ENCODE results near the gene ATAD3A. TPM values are rescaled to one million over a fixed set of nuclear protein-coding genes. Genes with fewer than 3 reads are reported as not detected.

ATAD3A gene
- total RNA-seq, 1 experiment from 2014 or later, result 71.2 TPM

DNA sequence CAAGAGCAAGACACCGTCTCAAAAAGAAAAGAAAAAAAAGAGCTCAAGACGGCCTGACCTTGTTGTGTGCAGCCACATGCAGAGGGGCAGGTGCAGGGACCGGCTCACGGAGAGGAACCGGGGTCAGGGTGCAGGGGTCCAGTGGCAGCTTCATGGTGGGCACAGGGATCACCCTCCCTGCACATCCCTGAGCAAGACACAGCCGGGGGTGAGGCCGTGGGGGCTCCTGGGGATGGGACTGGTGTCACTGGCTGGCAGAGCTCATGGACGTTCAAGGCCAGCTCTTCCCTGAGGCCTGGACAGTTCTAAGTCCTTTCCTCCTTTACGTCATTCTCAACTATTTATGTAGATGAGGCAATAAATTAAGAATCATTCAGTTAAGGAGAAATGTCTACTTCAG lies 35.0 kb downstream of the ATAD3A start:
- Mint-ChIP-seq H3K4me3 (no peak overlapping the region), H3K4me1 (no peaks in the 10 kb centered on the region), H3K27me3 (ENCODE audit: low read depth) (no peaks in the 10 kb centered on the region), H3K36me3 (peaks cover 3% of the 10 kb centered on the region), H3K9me3 (no peaks in the 10 kb centered on the region), H3K27ac (no peak overlapping the region)
- TF ChIP-seq SMAD4 (CRISPR knock-in tag; IDR thresholded peaks at IDR 0.05) (no peak), ZNF219 (CRISPR knock-in tag; IDR thresholded peaks at IDR 0.05; ENCODE audit: borderline replicate concordance) (no peak), CREM (CRISPR knock-in tag; IDR thresholded peaks at IDR 0.05) (no peak), SOX15 (CRISPR knock-in tag; IDR thresholded peaks at IDR 0.05) (no peak), TEAD1 (CRISPR knock-in tag; IDR thresholded peaks at IDR 0.05) (no peak)
- TF ChIP-seq, protein P1, sequence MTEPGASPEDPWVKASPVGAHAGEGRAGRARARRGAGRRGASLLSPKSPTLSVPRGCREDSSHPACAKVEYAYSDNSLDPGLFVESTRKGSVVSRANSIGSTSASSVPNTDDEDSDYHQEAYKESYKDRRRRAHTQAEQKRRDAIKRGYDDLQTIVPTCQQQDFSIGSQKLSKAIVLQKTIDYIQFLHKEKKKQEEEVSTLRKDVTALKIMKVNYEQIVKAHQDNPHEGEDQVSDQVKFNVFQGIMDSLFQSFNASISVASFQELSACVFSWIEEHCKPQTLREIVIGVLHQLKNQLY (CRISPR knock-in tag; IDR thresholded peaks at IDR 0.05), result no peak
- TF ChIP-seq, protein P2, sequence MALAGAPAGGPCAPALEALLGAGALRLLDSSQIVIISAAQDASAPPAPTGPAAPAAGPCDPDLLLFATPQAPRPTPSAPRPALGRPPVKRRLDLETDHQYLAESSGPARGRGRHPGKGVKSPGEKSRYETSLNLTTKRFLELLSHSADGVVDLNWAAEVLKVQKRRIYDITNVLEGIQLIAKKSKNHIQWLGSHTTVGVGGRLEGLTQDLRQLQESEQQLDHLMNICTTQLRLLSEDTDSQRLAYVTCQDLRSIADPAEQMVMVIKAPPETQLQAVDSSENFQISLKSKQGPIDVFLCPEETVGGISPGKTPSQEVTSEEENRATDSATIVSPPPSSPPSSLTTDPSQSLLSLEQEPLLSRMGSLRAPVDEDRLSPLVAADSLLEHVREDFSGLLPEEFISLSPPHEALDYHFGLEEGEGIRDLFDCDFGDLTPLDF (CRISPR knock-in tag; IDR thresholded peaks at IDR 0.05), result no peak
- TF ChIP-seq, protein P3, sequence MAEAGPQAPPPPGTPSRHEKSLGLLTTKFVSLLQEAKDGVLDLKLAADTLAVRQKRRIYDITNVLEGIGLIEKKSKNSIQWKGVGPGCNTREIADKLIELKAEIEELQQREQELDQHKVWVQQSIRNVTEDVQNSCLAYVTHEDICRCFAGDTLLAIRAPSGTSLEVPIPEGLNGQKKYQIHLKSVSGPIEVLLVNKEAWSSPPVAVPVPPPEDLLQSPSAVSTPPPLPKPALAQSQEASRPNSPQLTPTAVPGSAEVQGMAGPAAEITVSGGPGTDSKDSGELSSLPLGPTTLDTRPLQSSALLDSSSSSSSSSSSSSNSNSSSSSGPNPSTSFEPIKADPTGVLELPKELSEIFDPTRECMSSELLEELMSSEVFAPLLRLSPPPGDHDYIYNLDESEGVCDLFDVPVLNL (CRISPR knock-in tag; IDR thresholded peaks at IDR 0.05; ENCODE audit: borderline replicate concordance, low read depth), result no peak
- TF ChIP-seq, protein P4, sequence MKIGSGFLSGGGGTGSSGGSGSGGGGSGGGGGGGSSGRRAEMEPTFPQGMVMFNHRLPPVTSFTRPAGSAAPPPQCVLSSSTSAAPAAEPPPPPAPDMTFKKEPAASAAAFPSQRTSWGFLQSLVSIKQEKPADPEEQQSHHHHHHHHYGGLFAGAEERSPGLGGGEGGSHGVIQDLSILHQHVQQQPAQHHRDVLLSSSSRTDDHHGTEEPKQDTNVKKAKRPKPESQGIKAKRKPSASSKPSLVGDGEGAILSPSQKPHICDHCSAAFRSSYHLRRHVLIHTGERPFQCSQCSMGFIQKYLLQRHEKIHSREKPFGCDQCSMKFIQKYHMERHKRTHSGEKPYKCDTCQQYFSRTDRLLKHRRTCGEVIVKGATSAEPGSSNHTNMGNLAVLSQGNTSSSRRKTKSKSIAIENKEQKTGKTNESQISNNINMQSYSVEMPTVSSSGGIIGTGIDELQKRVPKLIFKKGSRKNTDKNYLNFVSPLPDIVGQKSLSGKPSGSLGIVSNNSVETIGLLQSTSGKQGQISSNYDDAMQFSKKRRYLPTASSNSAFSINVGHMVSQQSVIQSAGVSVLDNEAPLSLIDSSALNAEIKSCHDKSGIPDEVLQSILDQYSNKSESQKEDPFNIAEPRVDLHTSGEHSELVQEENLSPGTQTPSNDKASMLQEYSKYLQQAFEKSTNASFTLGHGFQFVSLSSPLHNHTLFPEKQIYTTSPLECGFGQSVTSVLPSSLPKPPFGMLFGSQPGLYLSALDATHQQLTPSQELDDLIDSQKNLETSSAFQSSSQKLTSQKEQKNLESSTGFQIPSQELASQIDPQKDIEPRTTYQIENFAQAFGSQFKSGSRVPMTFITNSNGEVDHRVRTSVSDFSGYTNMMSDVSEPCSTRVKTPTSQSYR (CRISPR knock-in tag; IDR thresholded peaks at IDR 0.05), result no peak
- TF ChIP-seq, protein P5, sequence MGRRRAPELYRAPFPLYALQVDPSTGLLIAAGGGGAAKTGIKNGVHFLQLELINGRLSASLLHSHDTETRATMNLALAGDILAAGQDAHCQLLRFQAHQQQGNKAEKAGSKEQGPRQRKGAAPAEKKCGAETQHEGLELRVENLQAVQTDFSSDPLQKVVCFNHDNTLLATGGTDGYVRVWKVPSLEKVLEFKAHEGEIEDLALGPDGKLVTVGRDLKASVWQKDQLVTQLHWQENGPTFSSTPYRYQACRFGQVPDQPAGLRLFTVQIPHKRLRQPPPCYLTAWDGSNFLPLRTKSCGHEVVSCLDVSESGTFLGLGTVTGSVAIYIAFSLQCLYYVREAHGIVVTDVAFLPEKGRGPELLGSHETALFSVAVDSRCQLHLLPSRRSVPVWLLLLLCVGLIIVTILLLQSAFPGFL (CRISPR knock-in tag; IDR thresholded peaks at IDR 0.05; ENCODE audit: borderline replicate concordance), result no peak
- TF ChIP-seq, protein P6, sequence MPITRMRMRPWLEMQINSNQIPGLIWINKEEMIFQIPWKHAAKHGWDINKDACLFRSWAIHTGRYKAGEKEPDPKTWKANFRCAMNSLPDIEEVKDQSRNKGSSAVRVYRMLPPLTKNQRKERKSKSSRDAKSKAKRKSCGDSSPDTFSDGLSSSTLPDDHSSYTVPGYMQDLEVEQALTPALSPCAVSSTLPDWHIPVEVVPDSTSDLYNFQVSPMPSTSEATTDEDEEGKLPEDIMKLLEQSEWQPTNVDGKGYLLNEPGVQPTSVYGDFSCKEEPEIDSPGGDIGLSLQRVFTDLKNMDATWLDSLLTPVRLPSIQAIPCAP (CRISPR knock-in tag; IDR thresholded peaks at IDR 0.05), result no peak
- TF ChIP-seq, protein P7, sequence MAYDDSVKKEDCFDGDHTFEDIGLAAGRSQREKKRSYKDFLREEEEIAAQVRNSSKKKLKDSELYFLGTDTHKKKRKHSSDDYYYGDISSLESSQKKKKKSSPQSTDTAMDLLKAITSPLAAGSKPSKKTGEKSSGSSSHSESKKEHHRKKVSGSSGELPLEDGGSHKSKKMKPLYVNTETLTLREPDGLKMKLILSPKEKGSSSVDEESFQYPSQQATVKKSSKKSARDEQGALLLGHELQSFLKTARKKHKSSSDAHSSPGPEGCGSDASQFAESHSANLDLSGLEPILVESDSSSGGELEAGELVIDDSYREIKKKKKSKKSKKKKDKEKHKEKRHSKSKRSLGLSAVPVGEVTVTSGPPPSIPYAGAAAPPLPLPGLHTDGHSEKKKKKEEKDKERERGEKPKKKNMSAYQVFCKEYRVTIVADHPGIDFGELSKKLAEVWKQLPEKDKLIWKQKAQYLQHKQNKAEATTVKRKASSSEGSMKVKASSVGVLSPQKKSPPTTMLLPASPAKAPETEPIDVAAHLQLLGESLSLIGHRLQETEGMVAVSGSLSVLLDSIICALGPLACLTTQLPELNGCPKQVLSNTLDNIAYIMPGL (CRISPR knock-in tag; IDR thresholded peaks at IDR 0.05), result no peak
- TF ChIP-seq, protein P8, sequence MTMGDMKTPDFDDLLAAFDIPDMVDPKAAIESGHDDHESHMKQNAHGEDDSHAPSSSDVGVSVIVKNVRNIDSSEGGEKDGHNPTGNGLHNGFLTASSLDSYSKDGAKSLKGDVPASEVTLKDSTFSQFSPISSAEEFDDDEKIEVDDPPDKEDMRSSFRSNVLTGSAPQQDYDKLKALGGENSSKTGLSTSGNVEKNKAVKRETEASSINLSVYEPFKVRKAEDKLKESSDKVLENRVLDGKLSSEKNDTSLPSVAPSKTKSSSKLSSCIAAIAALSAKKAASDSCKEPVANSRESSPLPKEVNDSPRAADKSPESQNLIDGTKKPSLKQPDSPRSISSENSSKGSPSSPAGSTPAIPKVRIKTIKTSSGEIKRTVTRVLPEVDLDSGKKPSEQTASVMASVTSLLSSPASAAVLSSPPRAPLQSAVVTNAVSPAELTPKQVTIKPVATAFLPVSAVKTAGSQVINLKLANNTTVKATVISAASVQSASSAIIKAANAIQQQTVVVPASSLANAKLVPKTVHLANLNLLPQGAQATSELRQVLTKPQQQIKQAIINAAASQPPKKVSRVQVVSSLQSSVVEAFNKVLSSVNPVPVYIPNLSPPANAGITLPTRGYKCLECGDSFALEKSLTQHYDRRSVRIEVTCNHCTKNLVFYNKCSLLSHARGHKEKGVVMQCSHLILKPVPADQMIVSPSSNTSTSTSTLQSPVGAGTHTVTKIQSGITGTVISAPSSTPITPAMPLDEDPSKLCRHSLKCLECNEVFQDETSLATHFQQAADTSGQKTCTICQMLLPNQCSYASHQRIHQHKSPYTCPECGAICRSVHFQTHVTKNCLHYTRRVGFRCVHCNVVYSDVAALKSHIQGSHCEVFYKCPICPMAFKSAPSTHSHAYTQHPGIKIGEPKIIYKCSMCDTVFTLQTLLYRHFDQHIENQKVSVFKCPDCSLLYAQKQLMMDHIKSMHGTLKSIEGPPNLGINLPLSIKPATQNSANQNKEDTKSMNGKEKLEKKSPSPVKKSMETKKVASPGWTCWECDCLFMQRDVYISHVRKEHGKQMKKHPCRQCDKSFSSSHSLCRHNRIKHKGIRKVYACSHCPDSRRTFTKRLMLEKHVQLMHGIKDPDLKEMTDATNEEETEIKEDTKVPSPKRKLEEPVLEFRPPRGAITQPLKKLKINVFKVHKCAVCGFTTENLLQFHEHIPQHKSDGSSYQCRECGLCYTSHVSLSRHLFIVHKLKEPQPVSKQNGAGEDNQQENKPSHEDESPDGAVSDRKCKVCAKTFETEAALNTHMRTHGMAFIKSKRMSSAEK (CRISPR knock-in tag; IDR thresholded peaks at IDR 0.05; ENCODE audit: borderline replicate concordance), result no peak
- ChIA-PET POLR2A (interaction anchor here (0.6 kb wide), 1 partner anchor 42 kb away, joined by 4 read pairs; no protein-coding TSS in a partner anchor), CTCF (no interaction called here)
- no peak for ATAC-seq
- no peak for DNase-seq (ENCODE audit: low spot score)
